HG02981 (cell line): ENCODE results near the gene CS.
A peak's percentile ranks its signal among the peaks of the same experiment; 100 is the strongest.
"Not testable (repeated sequence)": the region's sequence is repeated elsewhere in the genome, so short reads cannot be mapped to it uniquely, and the experiment has no call there.

Experiments used
- ATAC-seq: cut with Tn5 transposase; IDR thresholded peaks from one replicate; pipeline ENCODE4 v1.9.1; 2021; ENCODE audit warnings: mild to moderate bottlenecking, moderate library complexity; ENCODE audit not compliant: unreplicated experiment

The CS gene

GRCh38 chr12:56299853-56300643 is at the start of gene CS:
CS (minus strand) TSS chr12:56300330; CDS start chr12:56300201, 129 bp downstream.
- peak; percentile 90 for ATAC-seq

DNA sequence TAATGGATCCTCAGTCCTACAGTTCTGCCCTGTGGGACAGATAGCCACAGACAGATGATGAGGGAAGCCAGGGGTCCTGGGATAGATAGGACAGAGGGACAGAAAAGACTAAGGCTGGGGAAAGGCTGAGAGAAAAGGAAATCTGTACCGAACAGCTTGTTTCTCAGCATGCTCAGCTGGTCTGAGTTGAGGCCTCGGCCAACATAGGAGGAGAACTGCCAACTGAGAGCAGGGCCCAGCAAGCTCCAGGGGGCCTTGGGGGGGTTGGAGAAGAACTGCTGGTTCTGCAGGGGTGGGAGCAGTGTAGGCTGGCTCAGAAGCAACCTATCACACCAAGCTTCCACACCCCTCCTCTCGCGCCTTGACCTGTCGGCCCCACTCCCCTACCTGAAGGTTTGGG is 48.6 kb upstream of the CS start:
- no peak for ATAC-seq

DNA sequence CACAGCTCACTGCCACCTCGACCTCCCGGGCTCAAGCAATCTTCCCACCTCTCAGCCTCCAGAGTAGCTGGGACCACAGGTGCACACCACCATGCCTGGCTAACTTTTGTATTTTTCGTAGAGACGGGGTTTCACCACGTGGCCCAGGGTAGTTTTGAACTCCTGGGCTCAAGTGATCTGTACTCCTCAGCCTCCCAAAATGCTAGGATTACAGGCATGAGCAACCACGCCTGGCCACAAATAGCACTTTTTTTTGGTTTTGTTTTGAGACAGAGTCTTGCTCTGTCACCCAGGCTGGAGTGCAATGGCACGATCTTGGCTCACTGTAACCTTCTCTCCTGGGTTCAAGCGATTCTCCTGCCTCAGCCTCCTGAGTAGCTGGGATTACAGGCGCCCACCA is 47.1 kb upstream of the CS start:
- ATAC-seq: not testable (repeated sequence)

DNA sequence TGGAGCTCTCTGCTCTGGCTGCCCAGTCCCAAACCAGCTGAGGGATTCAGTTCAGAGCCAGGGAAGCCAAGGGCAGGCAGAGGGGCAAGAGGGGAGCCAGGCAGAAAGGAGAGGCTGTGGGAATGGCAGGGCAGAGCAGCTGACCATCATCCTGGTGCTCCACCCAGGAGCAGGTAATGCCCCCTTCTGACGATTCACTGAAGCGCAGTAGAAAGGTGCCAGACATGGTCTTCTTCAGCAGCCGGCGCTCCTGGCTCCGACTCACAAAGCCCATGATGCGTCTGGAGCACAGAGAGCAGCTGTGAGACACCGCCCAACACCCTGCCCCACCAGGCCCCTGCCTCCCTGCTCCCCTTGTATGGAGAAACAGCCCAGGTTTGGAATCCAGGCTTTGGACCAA is 46.5 kb upstream of the CS start:
- no peak for ATAC-seq

- not testable (repeated sequence) for ATAC-seq
These were observed 42.2 kb upstream of the CS start for GRCh38 chr12:56342290-56342689.

- no peak for ATAC-seq
These were observed 41.5 kb upstream of the CS start for GRCh38 chr12:56341616-56342015.

GRCh38 chr12:56339158-56339422 is 39.0 kb upstream of the CS start:
- ATAC-seq: no peak

- ATAC-seq: peak; percentile 31
These were observed 38.4 kb upstream of the CS start, which contains the start of gene IL23A for GRCh38 chr12:56338308-56339157. IL23A (plus strand) TSS chr12:56338884; CDS start chr12:56339045, 161 bp downstream.

GRCh38 chr12:56337753-56338251 is 37.7 kb upstream of the CS start:
- ATAC-seq: no peak

DNA sequence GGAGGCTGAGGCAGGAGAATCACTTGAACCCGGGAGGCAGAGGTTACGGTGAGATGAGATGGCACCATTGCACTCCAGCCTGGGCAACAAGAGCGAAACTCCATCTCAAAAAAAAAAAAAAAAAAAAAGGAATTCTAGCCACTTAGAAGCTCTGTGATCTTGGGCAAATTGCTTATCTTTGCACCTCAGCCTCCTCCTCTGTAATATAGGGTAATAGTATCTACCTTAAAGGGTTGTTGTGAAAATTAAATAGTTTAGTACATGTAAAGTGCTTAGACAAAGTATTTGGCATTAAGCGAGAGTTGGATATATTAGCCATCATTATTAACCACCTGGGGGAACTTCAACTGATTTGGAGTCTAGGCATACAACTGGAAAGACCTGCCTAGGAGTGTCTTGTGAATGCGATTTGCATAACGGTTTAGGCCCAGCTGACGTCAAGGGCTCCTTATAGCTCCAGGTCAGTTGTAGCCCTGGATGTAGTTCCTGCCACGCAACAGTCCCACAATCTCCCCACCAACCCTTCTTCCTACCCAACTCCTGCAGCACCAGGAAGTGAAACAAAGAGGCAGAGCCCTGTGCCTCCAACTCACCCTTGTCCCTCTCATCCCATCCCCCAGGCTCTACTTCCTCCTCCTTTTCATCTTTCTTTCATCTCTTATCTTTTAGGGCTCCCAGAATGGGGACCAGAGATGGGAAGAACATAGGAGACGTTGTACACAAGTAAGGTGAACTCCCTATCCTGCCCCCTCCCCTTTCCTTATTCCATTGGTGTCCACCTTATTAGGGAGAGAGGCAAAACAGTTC is 36.4 kb upstream of the CS start:
- ATAC-seq: no peak

GRCh38 chr12:56335527-56335926 is 35.4 kb upstream of the CS start:
- not testable (repeated sequence) for ATAC-seq

- no peak for ATAC-seq
These were observed 34.3 kb upstream of the CS start for GRCh38 chr12:56334490-56334793.

GRCh38 chr12:56333679-56334489 is 33.8 kb upstream of the CS start, which contains the start of gene PAN2:
PAN2 (minus strand) TSS chr12:56334000; CDS start chr12:56333094, 906 bp downstream.
- peak; percentile 93 for ATAC-seq

DNA sequence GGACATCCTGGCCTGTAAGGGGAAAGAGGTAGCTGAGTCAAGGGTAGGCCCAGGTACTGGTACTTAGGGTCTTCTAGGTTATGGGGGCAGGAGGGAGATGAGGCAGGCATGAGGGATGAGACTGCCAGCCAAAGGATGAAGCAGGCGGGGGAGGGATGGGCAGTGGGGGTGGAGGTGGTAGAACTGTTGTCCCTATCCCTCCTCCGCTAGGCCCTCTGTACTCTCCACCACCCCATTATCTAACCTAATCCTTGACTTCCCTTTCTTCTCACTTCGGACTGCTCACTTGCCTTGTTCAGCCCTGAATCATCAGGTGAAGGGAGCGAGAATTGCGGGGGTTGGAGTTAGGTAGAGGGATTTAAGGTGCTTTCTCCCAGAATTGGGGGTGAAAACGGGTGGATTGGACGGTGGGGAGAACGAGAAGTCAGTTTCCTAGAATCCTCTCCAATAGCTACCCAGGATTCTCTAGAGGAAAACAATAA is 33.1 kb upstream of the CS start:
- no peak for ATAC-seq

DNA sequence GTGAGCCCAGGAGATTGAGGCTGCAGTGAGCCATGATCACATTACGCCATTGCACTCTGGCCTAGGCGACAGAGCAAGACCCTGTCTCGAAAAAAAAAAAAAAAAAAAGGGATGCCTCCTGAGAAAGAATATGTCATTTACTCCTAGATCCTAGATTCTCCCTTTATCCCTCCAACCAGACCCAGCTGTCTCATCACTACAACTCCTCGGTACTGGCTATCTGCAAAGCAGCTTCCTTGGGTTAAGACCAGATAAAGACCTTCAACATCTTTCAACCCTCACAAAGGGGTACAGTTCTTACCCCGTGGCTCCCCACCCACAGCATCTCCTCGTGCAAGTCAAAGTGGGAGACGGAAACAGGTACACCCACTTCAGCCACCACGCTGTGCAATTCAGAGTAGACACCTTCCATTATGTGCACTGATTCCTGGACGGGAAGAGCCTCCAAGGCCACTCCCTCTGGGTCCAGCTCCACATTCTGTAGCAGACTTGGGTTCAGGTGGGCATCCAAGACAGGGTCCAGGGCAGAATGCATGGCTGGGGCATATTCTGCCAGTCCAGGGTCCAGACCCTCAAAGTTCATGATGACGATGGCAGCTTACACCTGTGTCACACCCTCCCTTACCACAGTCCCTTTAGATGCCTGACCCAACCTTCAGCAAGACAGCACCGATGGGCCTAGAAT is 32.5 kb upstream of the CS start:
- no peak for ATAC-seq

DNA sequence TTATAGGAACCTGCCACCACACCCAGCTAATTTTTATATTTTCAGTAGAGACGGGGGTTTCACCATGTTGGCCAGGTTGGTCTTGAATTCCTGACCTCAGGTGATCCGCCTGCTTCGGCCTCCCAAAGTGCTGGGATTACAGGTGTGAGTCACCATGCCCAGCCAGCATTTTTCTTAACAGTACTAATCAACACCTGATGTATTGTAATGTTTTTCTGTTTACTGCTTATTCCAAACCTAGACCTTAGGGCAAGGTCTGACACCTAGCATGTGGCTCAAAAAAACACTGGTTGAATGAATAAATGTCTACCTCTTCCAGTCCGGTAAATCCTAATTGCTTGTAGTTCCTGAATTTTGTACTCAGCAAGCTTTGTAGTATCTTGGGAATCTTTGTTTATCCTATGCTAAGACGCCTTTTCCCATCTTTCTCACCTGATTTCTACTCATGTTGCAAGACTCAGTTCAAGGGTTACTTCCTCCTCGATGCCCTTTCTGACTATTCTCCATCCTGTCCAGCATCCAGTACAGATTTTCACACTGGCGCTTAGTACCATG is 30.9 kb upstream of the CS start:
- no peak for ATAC-seq

- ATAC-seq: no peak
These were observed 26.4 kb upstream of the CS start for GRCh38 chr12:56326533-56326932.

- ATAC-seq: no peak
These were observed 26.0 kb upstream of the CS start for GRCh38 chr12:56326126-56326525.

GRCh38 chr12:56324206-56324605 is 24.1 kb upstream of the CS start:
- no peak for ATAC-seq
